ENCODE results near the gene TSPAN32. TPM values are rescaled to one million over a fixed set of nuclear protein-coding genes. Genes with fewer than 3 reads are reported as not detected.

TSPAN32 gene
- polyA plus RNA-seq, 1 donor (not counting 4 experiments of a cell fraction or from before 2014, with no cell fraction given), result not detected

- DNase-seq (ENCODE audit: low read depth, low spot score), result no peak
- Histone ChIP-seq H3K9me1 (ENCODE audit: control insufficient read depth, extremely low read depth, insufficient read depth, low read length) (no peaks in the 10 kb centered on the region), H3K9ac (ENCODE audit: control insufficient read depth, extremely low read depth, insufficient read depth, low read length) (no peak overlapping the region), H3K4me2 (ENCODE audit: control insufficient read depth, extremely low read depth, insufficient read depth, low read depth, low read length) (no peak overlapping the region), H3K4me1 (ENCODE audit: control insufficient read depth, extremely low read depth, insufficient read depth, low read length) (no peaks in the 10 kb centered on the region), H3K27me3 (ENCODE audit: control insufficient read depth, extremely low read depth, insufficient read depth, low read length) (no peaks in the 10 kb centered on the region), H4K20me1 (ENCODE audit: control insufficient read depth, extremely low read depth, insufficient read depth, low read length) (no peaks in the 10 kb centered on the region), H3K27ac (ENCODE audit: control insufficient read depth, insufficient read depth, low read length) (no peak overlapping the region), H3K4me3 (ENCODE audit: control insufficient read depth in 2 of 3, extremely low read depth in 1 of 3, insufficient read depth in 2 of 3, low read depth in 1 of 3, low read length in 3 of 3) (no peak overlapping the region), H3K9me3 (ENCODE audit: control insufficient read depth, low read depth, low read length) (no peaks in the 10 kb centered on the region), H3K36me3 (ENCODE audit: control insufficient read depth in 2 of 2, extremely low read depth in 1 of 2, insufficient read depth in 2 of 2, low read length in 2 of 2) (no peaks in the 10 kb centered on the region), H2AFZ (ENCODE audit: control insufficient read depth, low read length) (no peak overlapping the region), H3K79me2 (ENCODE audit: control insufficient read depth, insufficient read depth, low read length) (no peaks in the 10 kb centered on the region)
- no peak for FAIRE-seq
- TF ChIP-seq CTCF (optimal IDR thresholded peaks at IDR 0.05 in 1 of 3, IDR thresholded peaks at IDR 0.05 in 1 of 3, conservative IDR thresholded peaks at IDR 0.05 in 1 of 3; ENCODE audit: extremely low read depth in 1 of 3, insufficient read depth in 2 of 3, low read length in 3 of 3) (peak in 1 of 3 experiments; percentile 3), EZH2 (IDR thresholded peaks at IDR 0.05; ENCODE audit: low read length) (no peak)
- dilution Hi-C loops (cut with MboI; ENCODE audit: extremely low pct_ligation_motif_present, low sequenced_read_pairs), result no loop called here
Measured at GRCh38 chr11:2311353-2312133, 9.7 kb downstream of the TSPAN32 start.

GRCh38 chr11:2312232-2313042 lies 10.6 kb downstream of the TSPAN32 start:
- TF ChIP-seq EZH2 (IDR thresholded peaks at IDR 0.05; ENCODE audit: low read length) (no peak), CTCF (optimal IDR thresholded peaks at IDR 0.05 in 1 of 3, IDR thresholded peaks at IDR 0.05 in 1 of 3, conservative IDR thresholded peaks at IDR 0.05 in 1 of 3; ENCODE audit: extremely low read depth in 1 of 3, insufficient read depth in 2 of 3, low read length in 3 of 3) (peak in 1 of 3 experiments; percentile 13)
- Histone ChIP-seq H3K9me3 (ENCODE audit: control insufficient read depth, low read depth, low read length) (no peaks in the 10 kb centered on the region), H3K36me3 (ENCODE audit: control insufficient read depth in 2 of 2, extremely low read depth in 1 of 2, insufficient read depth in 2 of 2, low read length in 2 of 2) (no peaks in the 10 kb centered on the region), H3K4me2 (ENCODE audit: control insufficient read depth, extremely low read depth, insufficient read depth, low read depth, low read length) (no peak overlapping the region), H3K9me1 (ENCODE audit: control insufficient read depth, extremely low read depth, insufficient read depth, low read length) (no peaks in the 10 kb centered on the region), H3K4me1 (ENCODE audit: control insufficient read depth, extremely low read depth, insufficient read depth, low read length) (no peaks in the 10 kb centered on the region), H3K27ac (ENCODE audit: control insufficient read depth, insufficient read depth, low read length) (no peak overlapping the region), H4K20me1 (ENCODE audit: control insufficient read depth, extremely low read depth, insufficient read depth, low read length) (no peaks in the 10 kb centered on the region), H3K9ac (ENCODE audit: control insufficient read depth, extremely low read depth, insufficient read depth, low read length) (no peak overlapping the region), H3K4me3 (ENCODE audit: control insufficient read depth in 2 of 3, extremely low read depth in 1 of 3, insufficient read depth in 2 of 3, low read depth in 1 of 3, low read length in 3 of 3) (no peak overlapping the region), H3K79me2 (ENCODE audit: control insufficient read depth, insufficient read depth, low read length) (no peaks in the 10 kb centered on the region), H2AFZ (ENCODE audit: control insufficient read depth, low read length) (no peak overlapping the region), H3K27me3 (ENCODE audit: control insufficient read depth, extremely low read depth, insufficient read depth, low read length) (no peaks in the 10 kb centered on the region)
- dilution Hi-C loops (cut with MboI; ENCODE audit: extremely low pct_ligation_motif_present, low sequenced_read_pairs), result no loop called here
- FAIRE-seq (no peak), DNase-seq (ENCODE audit: low read depth, low spot score) (no peak)

Data from keratinocyte (primary cell).